ENCODE measurements around the gene PYGM.

GRCh38 chr11:64790205-64791095 lies 30.7 kb upstream of the PYGM start:
- TF ChIP-seq, protein P1, sequence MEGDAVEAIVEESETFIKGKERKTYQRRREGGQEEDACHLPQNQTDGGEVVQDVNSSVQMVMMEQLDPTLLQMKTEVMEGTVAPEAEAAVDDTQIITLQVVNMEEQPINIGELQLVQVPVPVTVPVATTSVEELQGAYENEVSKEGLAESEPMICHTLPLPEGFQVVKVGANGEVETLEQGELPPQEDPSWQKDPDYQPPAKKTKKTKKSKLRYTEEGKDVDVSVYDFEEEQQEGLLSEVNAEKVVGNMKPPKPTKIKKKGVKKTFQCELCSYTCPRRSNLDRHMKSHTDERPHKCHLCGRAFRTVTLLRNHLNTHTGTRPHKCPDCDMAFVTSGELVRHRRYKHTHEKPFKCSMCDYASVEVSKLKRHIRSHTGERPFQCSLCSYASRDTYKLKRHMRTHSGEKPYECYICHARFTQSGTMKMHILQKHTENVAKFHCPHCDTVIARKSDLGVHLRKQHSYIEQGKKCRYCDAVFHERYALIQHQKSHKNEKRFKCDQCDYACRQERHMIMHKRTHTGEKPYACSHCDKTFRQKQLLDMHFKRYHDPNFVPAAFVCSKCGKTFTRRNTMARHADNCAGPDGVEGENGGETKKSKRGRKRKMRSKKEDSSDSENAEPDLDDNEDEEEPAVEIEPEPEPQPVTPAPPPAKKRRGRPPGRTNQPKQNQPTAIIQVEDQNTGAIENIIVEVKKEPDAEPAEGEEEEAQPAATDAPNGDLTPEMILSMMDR (IDR thresholded peaks at IDR 0.05): no peak
- TF ChIP-seq POLR2A (IDR thresholded peaks at IDR 0.05): no peak
